Osteocyte (in vitro differentiated cells): Measurements from ENCODE around the gene NCOA3. TPM values are rescaled to one million over a fixed set of nuclear protein-coding genes. Genes with fewer than 3 reads are reported as not detected.

ENCODE experiments used
- DNase-seq: peaks from one replicate; pipeline ENCODE4 v3.0.0; 2021; ENCODE audit warnings: mixed read lengths; ENCODE audit not compliant: unreplicated experiment; ENCODE audit errors: extremely low spot score
- H3K27ac Mint-ChIP-seq: one replicate; pipeline ENCODE4 v1.8.0; 2021; ENCODE audit warnings: mild to moderate bottlenecking, mixed read lengths; ENCODE audit not compliant: unreplicated experiment
- H3K27me3 Mint-ChIP-seq: one replicate; pipeline ENCODE4 v1.8.0; 2021; ENCODE audit warnings: mixed read lengths; ENCODE audit not compliant: unreplicated experiment
- H3K36me3 Mint-ChIP-seq: one replicate; pipeline ENCODE4 v1.8.0; 2021; ENCODE audit warnings: mixed read lengths; ENCODE audit not compliant: unreplicated experiment
- H3K4me1 Mint-ChIP-seq: one replicate; pipeline ENCODE4 v1.8.0; 2021; ENCODE audit warnings: mixed read lengths; ENCODE audit not compliant: unreplicated experiment
- H3K4me3 Mint-ChIP-seq: one replicate; pipeline ENCODE4 v1.8.0; 2021; ENCODE audit warnings: mild to moderate bottlenecking, moderate library complexity, mixed read lengths; ENCODE audit not compliant: unreplicated experiment
- H3K9me3 Mint-ChIP-seq: one replicate; pipeline ENCODE4 v1.8.0; 2021; ENCODE audit warnings: mixed read lengths; ENCODE audit not compliant: unreplicated experiment
- CTCF ChIP-seq: fragments of 200-600 bp; sonication (generic); IDR thresholded peaks from 2 replicates; pipeline ENCODE4 v1.5.0; 2021; ENCODE audit warnings: antibody characterized with exemption, mild to moderate bottlenecking, moderate library complexity
- total RNA-seq: library from RNA; stranded (reverse); gene quantifications from 2 replicates; pipeline ENCODE4 v1.2.1, GENCODE V29; 2021

Gene NCOA3
- total RNA-seq, 1 donor from 2014 or later = 75.9 TPM

- H3K4me3 Mint-ChIP-seq = no peak overlapping the region
- DNase-seq = no peak
- no peak for TF ChIP-seq CTCF
- no peaks in the 10 kb centered on the region for H3K27me3 Mint-ChIP-seq
- no peak overlapping the region for H3K27ac Mint-ChIP-seq
- no peaks in the 10 kb centered on the region for H3K36me3 Mint-ChIP-seq
- no peaks in the 10 kb centered on the region for H3K9me3 Mint-ChIP-seq
- H3K4me1 Mint-ChIP-seq = peaks cover 69% of the 10 kb centered on the region
Observed at GRCh38 chr20:47561603-47562583, 60.2 kb downstream of the NCOA3 start.

GRCh38 chr20:47566269-47566668, 64.6 kb downstream of the NCOA3 start:
- no peak for DNase-seq
- Mint-ChIP-seq H3K27me3 (no peaks in the 10 kb centered on the region), H3K4me3 (no peak overlapping the region), H3K36me3 (peaks cover 4% of the 10 kb centered on the region), H3K9me3 (no peaks in the 10 kb centered on the region), H3K4me1 (peaks cover 58% of the 10 kb centered on the region), H3K27ac (no peak overlapping the region)
- no peak for TF ChIP-seq CTCF

- no peaks in the 10 kb centered on the region for H3K27me3 Mint-ChIP-seq
- peak overlapping the region; percentile 76 for H3K27ac Mint-ChIP-seq
- H3K4me1 Mint-ChIP-seq = peaks cover 46% of the 10 kb centered on the region
- H3K4me3 Mint-ChIP-seq = no peak overlapping the region
- H3K36me3 Mint-ChIP-seq = peaks cover 19% of the 10 kb centered on the region
- H3K9me3 Mint-ChIP-seq = peaks cover 4% of the 10 kb centered on the region
- DNase-seq = no peak
- no peak for TF ChIP-seq CTCF
Observed at GRCh38 chr20:47568019-47568418, 66.3 kb downstream of the NCOA3 start.

- Mint-ChIP-seq H3K4me1 (peaks cover 52% of the 10 kb centered on the region), H3K27ac (peak overlapping the region; percentile 76)
- TF ChIP-seq CTCF = no peak
Observed at GRCh38 chr20:47568837-47569410, 67.2 kb downstream of the NCOA3 start.

GRCh38 chr20:47571426-47571825, 69.7 kb downstream of the NCOA3 start:
- no peak for DNase-seq
- Mint-ChIP-seq H3K4me1 (peaks cover 50% of the 10 kb centered on the region), H3K27ac (no peak overlapping the region)

More at GRCh38 chr20:47568837-47569410, 67.2 kb downstream of the NCOA3 start:
- Mint-ChIP-seq H3K36me3 (peaks cover 19% of the 10 kb centered on the region), H3K9me3 (peaks cover 4% of the 10 kb centered on the region), H3K27me3 (no peaks in the 10 kb centered on the region), H3K4me3 (no peak overlapping the region)
- no peak for DNase-seq

More at GRCh38 chr20:47571426-47571825, 69.7 kb downstream of the NCOA3 start:
- peaks cover 19% of the 10 kb centered on the region for H3K36me3 Mint-ChIP-seq
- no peak overlapping the region for H3K4me3 Mint-ChIP-seq
- H3K27me3 Mint-ChIP-seq = no peaks in the 10 kb centered on the region
- TF ChIP-seq CTCF = no peak
- H3K9me3 Mint-ChIP-seq = peaks cover 4% of the 10 kb centered on the region
